Mesenchymal stem cell (in vitro differentiated cells and primary cell): ENCODE data around the gene CA10.

Source experiments
- DNase-seq: peaks from one replicate; pipeline ENCODE4 v3.0.0-alpha.2; 2013
- H2AFZ ChIP-seq: one replicate; pipeline ENCODE4 v1.6.1; 2013; ENCODE audit warnings: low read depth, mild to moderate bottlenecking, control low read depth, inconsistent platforms, low read length, moderate library complexity
- H2AK5ac ChIP-seq: 2 replicates; pipeline ENCODE4 v1.6.1; 2013; ENCODE audit warnings: low read length, moderate library complexity, mild to moderate bottlenecking, inconsistent platforms; ENCODE audit not compliant: severe bottlenecking
- H2BK120ac ChIP-seq: one replicate; pipeline ENCODE4 v1.6.1; 2013; ENCODE audit warnings: low read depth, mild to moderate bottlenecking, inconsistent platforms, low read length, moderate library complexity
- H2BK12ac ChIP-seq, 2 experiments: one replicate each; pipeline ENCODE4 v1.6.1; 2013; ENCODE audit warnings: inconsistent platforms in 2 of 2, low read length in 2 of 2, mild to moderate bottlenecking in 2 of 2, moderate library complexity in 2 of 2, control low read depth in 1 of 2
- H2BK15ac ChIP-seq: one replicate; pipeline ENCODE4 v1.6.1; 2013; ENCODE audit warnings: mild to moderate bottlenecking, low read depth, inconsistent platforms; ENCODE audit not compliant: poor library complexity, severe bottlenecking
- H2BK5ac ChIP-seq: 2 replicates; pipeline ENCODE4 v1.6.1; 2013; ENCODE audit warnings: low read depth, mild to moderate bottlenecking, low read length, control low read depth, inconsistent platforms; ENCODE audit not compliant: poor library complexity, severe bottlenecking
- H3K14ac ChIP-seq, 2 experiments: one replicate each; pipeline ENCODE4 v1.6.1; 2013; ENCODE audit warnings: inconsistent platforms in 2 of 2, low read length in 2 of 2, control low read depth in 1 of 2, mild to moderate bottlenecking in 1 of 2, moderate library complexity in 1 of 2
- H3K18ac ChIP-seq, 2 experiments: one replicate each; pipeline ENCODE4 v1.6.1; 2013; ENCODE audit warnings: inconsistent platforms in 2 of 2, low read length in 2 of 2, control low read depth in 1 of 2, low read depth in 1 of 2, mild to moderate bottlenecking in 1 of 2
- H3K23ac ChIP-seq, 2 experiments: one replicate each; pipeline ENCODE4 v1.6.1; 2013; ENCODE audit warnings: inconsistent platforms in 2 of 2, low read length in 2 of 2, mild to moderate bottlenecking in 2 of 2, moderate library complexity in 2 of 2, control low read depth in 1 of 2
- H3K27ac ChIP-seq: 2 replicates; pipeline ENCODE4 v1.5.1; 2013; ENCODE audit warnings: mild to moderate bottlenecking, moderate library complexity, low read length, control low read depth, inconsistent platforms; ENCODE audit not compliant: poor library complexity, severe bottlenecking
- H3K27me3 ChIP-seq, 2 experiments: 2 replicates each; pipeline versions ENCODE4 v1.6.1 to v1.7.0; 2013; ENCODE audit warnings: low read length in 2 of 2, mild to moderate bottlenecking in 2 of 2, moderate library complexity in 2 of 2, control low read depth in 1 of 2, inconsistent platforms in 1 of 2; ENCODE audit not compliant: control insufficient read depth in 1 of 2, insufficient read depth in 1 of 2
- H3K36me3 ChIP-seq, 2 experiments: 2 replicates each; pipeline versions ENCODE4 v1.6.1 to v1.7.0; 2013; ENCODE audit warnings: low read length in 2 of 2, control low read depth in 1 of 2, inconsistent platforms in 1 of 2, low read depth in 1 of 2, mild to moderate bottlenecking in 1 of 2; ENCODE audit not compliant: insufficient read depth in 2 of 2, control insufficient read depth in 1 of 2
- H3K4ac ChIP-seq, 2 experiments: one replicate each; pipeline ENCODE4 v1.6.1; 2013; ENCODE audit warnings: inconsistent platforms in 2 of 2, low read length in 2 of 2, mild to moderate bottlenecking in 2 of 2, moderate library complexity in 2 of 2, control low read depth in 1 of 2, low read depth in 1 of 2
- H3K4me1 ChIP-seq: 2 replicates; pipeline ENCODE4 v1.6.1; 2013; ENCODE audit warnings: low read depth, low read length, control low read depth; ENCODE audit not compliant: control insufficient read depth, insufficient read depth
- H3K4me2 ChIP-seq: 2 replicates; pipeline ENCODE4 v1.6.1; 2013; ENCODE audit warnings: low read length, mild to moderate bottlenecking, inconsistent platforms; ENCODE audit not compliant: poor library complexity, severe bottlenecking
- H3K4me3 ChIP-seq, 2 experiments: 2 replicates each; pipeline versions ENCODE4 v1.5.1 to v1.7.0; 2013; ENCODE audit warnings: low read length in 2 of 2, mild to moderate bottlenecking in 2 of 2, control low read depth in 1 of 2, low read depth in 1 of 2; ENCODE audit not compliant: insufficient read depth in 1 of 2
- H3K79me1 ChIP-seq: replicated peaks from 2 replicates; pipeline ENCODE4 v1.6.1; 2013; ENCODE audit warnings: mild to moderate bottlenecking, control low read depth, low read length, inconsistent platforms; ENCODE audit not compliant: poor library complexity, severe bottlenecking
- H3K9ac ChIP-seq: 2 replicates; pipeline ENCODE4 v1.7.0; 2013; ENCODE audit warnings: mild to moderate bottlenecking, low read length, moderate library complexity
- H3K9me3 ChIP-seq: 2 replicates; pipeline ENCODE4 v1.7.0; 2013; ENCODE audit warnings: mild to moderate bottlenecking, low read length; ENCODE audit not compliant: control insufficient read depth
- H4K8ac ChIP-seq: one replicate; pipeline ENCODE4 v1.6.1; 2013; ENCODE audit warnings: inconsistent platforms, mild to moderate bottlenecking, low read length, moderate library complexity
- H4K91ac ChIP-seq: one replicate; pipeline ENCODE4 v1.6.1; 2013; ENCODE audit warnings: mild to moderate bottlenecking, low read length, inconsistent platforms
- WGBS: methylation state at CpG from one replicate; pipeline ENCODE4 v1.1.7; 2013; ENCODE audit warnings: mixed read lengths; 5-methylcytosine and 5-hydroxymethylcytosine counted together

The CA10 gene

DNA sequence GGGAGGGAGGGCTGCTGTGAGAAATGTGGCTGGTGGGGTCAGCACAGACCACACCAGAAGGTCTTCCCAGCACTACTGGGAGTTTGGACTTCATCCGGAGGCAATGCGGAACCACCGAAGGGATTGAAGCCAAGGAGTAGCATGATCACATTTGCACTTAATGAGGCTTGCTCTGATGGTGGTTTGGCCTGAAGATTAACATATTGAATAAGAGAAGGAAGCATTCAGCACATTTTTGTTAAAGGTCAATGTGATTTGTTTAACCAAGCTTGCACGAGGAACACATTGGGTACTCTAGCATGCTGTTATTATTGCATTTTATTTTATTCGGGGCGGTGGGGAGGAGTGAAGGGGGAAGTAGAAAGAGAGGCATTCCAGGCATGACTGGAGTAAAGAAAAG lies 519.5 kb downstream of the CA10 start:
- Histone ChIP-seq H3K18ac (no peak overlapping the region), H4K8ac (no peak overlapping the region), H3K9me3 (peaks cover 2% of the 10 kb centered on the region), H2BK5ac (no peak overlapping the region), H2BK12ac (no peak overlapping the region), H2BK120ac (no peak overlapping the region), H2BK15ac (no peak overlapping the region), H3K4me2 (no peak overlapping the region), H3K4me1 (no peaks in the 10 kb centered on the region), H3K4me3 (no peak overlapping the region), H4K91ac (no peak overlapping the region), H3K79me1 (no peaks in the 10 kb centered on the region), H2AK5ac (no peak overlapping the region), H3K27ac (no peak overlapping the region), H3K23ac (no peak overlapping the region), H3K27me3 (no peaks in the 10 kb centered on the region), H2AFZ (no peak overlapping the region), H3K9ac (no peak overlapping the region), H3K36me3 (no peaks in the 10 kb centered on the region), H3K14ac (no peak overlapping the region), H3K4ac (no peak overlapping the region)
- DNase-seq, result no peak
- WGBS, result 92% methylated on average over 6 of the region's 6 CpGs

- Histone ChIP-seq H3K18ac (no peak overlapping the region), H3K9ac (no peak overlapping the region), H2BK15ac (no peak overlapping the region), H2BK5ac (no peak overlapping the region), H3K14ac (no peak overlapping the region), H2AK5ac (no peak overlapping the region), H4K91ac (no peak overlapping the region), H2AFZ (no peak overlapping the region), H3K27ac (no peak overlapping the region), H3K27me3 (no peaks in the 10 kb centered on the region), H2BK120ac (no peak overlapping the region), H3K4me1 (no peaks in the 10 kb centered on the region), H3K79me1 (no peaks in the 10 kb centered on the region), H4K8ac (no peak overlapping the region), H3K4me3 (no peak overlapping the region), H3K36me3 (no peaks in the 10 kb centered on the region), H3K23ac (no peak overlapping the region), H3K9me3 (peaks cover 2% of the 10 kb centered on the region), H2BK12ac (no peak overlapping the region), H3K4me2 (no peak overlapping the region), H3K4ac (no peak overlapping the region)
- DNase-seq, result no peak
- WGBS, result 68% methylated on average over 5 of the region's 5 CpGs
Measured at GRCh38 chr17:51636291-51636690, 522.2 kb downstream of the CA10 start.

DNA sequence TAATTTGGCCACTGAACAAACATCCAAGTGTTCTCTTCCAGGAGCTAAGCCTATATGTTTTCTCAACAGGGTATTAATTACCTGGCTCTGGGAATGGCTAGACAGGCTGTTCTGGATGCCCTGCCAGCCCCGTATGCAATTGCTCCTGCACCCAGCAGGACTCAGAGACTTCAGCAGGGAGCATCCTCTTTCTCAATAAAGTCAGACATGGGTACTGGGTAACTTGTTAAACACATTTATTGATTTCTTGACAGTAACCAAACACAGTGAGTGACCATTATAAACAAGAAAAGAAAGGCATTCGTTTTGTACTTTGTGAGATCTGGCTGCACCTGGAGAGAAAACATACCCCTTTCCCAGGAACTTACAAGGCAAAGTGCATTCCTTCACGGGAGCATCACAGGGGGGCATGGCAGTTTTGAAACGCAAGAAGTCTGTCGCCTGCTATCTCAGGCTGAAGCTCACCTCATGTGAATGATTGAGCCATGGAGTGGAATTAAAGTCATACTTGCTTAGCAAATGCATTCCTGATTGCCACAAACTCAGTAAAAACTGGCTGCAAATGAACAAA lies 528.3 kb downstream of the CA10 start:
- H3K9me3 ChIP-seq, result no peaks in the 10 kb centered on the region
- H3K4me3 ChIP-seq, result no peak overlapping the region
- no peak overlapping the region for H2AFZ ChIP-seq
- H3K18ac ChIP-seq, result no peak overlapping the region
- no peak overlapping the region for H3K4me2 ChIP-seq
- no peak overlapping the region for H4K8ac ChIP-seq
- no peak overlapping the region for H2BK15ac ChIP-seq
- no peak overlapping the region for H4K91ac ChIP-seq
- H3K9ac ChIP-seq, result no peak overlapping the region
- H2BK120ac ChIP-seq, result no peak overlapping the region
- H2BK5ac ChIP-seq, result no peak overlapping the region
- DNase-seq, result no peak
- no peak overlapping the region for H3K27ac ChIP-seq
- no peaks in the 10 kb centered on the region for H3K4me1 ChIP-seq
- no peak overlapping the region for H3K14ac ChIP-seq
- 49% methylated on average over 5 of the region's 5 CpGs for WGBS
- no peaks in the 10 kb centered on the region for H3K79me1 ChIP-seq
- H2BK12ac ChIP-seq, result no peak overlapping the region
- H3K23ac ChIP-seq, result no peak overlapping the region
- no peak overlapping the region for H3K4ac ChIP-seq
- H3K36me3 ChIP-seq, result no peaks in the 10 kb centered on the region
- no peaks in the 10 kb centered on the region for H3K27me3 ChIP-seq
- H2AK5ac ChIP-seq, result no peak overlapping the region

DNA sequence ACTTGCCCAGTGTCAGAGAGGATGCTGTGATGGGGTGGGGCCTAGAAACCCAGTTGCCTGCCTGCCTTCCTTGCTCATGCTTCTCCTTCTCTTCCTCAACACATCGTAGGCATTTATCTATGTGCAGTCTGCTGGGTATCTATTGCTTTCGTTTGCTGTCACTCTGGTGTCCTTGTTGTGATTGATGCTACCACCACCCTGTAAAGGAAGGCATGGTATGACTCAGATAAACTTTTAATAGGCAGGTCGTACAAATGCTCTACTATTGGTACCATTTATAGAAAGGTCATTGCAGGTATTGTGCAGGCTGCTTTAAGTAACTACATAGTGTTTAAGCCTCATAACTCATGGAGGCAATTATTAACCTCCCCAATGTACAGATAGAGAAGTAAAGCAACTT lies 529.3 kb downstream of the CA10 start:
- Histone ChIP-seq H3K4me1 (no peaks in the 10 kb centered on the region), H2AK5ac (no peak overlapping the region), H3K4me3 (no peak overlapping the region), H3K4me2 (no peak overlapping the region), H4K8ac (no peak overlapping the region), H2BK120ac (no peak overlapping the region), H3K18ac (no peak overlapping the region), H2BK15ac (no peak overlapping the region), H3K27ac (no peak overlapping the region), H2AFZ (no peak overlapping the region), H3K36me3 (no peaks in the 10 kb centered on the region), H3K23ac (no peak overlapping the region), H3K27me3 (no peaks in the 10 kb centered on the region), H4K91ac (no peak overlapping the region), H3K9ac (no peak overlapping the region), H3K79me1 (no peaks in the 10 kb centered on the region), H2BK5ac (no peak overlapping the region), H2BK12ac (no peak overlapping the region), H3K4ac (no peak overlapping the region), H3K9me3 (no peaks in the 10 kb centered on the region), H3K14ac (no peak overlapping the region)
- WGBS, result 52% methylated on average over 2 of the region's 3 CpGs
- no peak for DNase-seq
